ENCODE results near the gene MPL.
"Not testable (repeated sequence)": the region's sequence is repeated elsewhere in the genome, so short reads cannot be mapped to it uniquely, and the experiment has no call there.

Gene MPL

GRCh38 chr1:43382027-43382779 lies 44.6 kb downstream of the MPL start:
- DNase-seq: no peak

DNA sequence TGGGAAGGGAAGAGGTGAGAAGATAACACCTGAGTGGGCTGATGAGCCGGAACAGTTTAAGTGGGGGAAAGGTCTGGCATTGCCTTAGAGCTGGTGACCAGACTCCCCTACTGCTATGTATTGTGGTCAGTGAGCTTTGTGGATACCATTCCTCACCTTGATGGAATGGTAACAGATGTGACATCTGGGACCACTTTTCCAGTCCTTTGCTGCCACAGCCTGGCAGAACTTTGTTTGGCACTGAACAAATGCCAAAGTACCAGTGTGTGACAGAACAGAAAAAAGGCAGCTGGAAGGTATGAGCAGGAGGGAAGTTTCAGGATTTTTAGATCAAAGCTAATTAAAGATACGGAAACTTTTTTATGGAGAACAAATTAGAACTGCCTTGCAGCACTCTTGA lies 45.8 kb downstream of the MPL start:
- no peak for DNase-seq

GRCh38 chr1:43386676-43387075 lies 49.1 kb downstream of the MPL start:
- DNase-seq: no peak

- DNase-seq: no peak
Measured at GRCh38 chr1:43387976-43388599, 50.5 kb downstream of the MPL start.

DNA sequence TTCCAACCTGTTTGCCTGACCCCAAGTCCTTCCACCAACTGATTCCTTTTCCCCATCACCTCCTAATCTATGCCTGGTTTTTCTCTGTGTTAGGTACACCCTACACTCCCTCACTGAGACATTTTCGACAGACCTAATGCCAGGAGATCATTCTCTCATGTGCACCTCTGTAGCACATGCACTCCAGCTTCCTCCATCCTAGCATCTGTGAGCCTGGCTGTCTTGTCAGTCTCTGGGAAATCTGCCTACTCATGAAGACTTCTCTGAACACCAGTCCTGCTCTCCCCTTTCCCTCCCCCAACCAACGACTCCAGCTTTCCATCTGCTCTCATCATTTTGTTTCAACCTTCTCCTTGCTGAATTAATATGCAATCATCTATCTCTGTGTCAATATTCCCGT lies 51.0 kb downstream of the MPL start:
- no peak for DNase-seq

DNA sequence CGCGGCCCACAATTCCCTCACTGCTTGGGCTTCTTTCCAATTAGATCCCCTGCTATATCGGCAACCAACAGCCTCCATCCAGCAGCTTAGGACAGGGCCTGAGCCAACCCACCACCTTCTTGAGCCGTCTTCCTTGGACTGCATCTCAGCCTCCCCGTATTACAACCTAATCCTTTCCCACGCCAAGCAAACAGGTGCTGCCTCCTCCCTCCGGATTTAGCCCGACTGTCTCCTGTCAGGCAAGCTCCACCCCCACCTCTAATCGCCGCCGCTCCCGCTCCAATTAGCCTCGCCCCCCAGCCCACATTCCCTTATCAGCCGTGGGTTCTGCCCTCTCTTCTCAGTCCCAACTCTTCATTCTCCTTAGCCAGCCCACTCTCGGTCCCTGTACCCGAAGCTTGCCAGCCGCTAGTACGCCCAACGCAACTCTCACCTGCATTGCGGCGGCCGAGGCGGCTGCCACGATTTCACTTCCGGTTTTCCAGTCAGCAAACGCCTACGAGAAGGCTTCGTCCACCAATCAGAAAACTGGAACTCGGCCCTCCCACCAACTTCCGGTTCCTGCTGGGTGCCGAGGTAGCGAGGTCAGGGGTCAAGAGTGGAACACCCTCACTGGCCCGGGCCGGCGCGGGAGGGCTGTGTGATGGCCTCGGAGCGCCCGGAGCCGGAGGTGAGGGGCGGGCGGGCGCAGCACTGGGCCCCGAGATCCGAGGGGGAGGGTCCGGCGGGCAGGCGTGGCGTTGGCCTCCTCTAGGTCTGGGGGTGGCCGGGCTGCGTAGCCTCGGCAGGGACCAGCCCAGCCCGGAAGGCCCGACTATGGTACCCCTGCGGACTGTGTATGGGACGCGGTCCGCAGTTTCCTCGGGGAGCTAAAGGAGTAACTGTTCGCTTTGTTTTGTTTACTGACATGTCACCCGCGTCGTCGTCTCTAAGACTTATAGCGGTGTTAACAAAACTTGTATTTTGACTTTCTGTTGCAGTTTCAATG lies 52.0 kb downstream of the MPL start, which contains the start of the genes MED8 and SZT2:
Gene MED8 (minus strand): TSS at position 475 of the 988 bp plus-strand sequence. CDS start 36 bp downstream, at position 439.
Gene SZT2 (plus strand): TSS at position 574 of the 988 bp plus-strand sequence. CDS start 70 bp downstream, at position 644.
- peak; percentile 97 for DNase-seq

GRCh38 chr1:43392702-43393101 lies 55.1 kb downstream of the MPL start:
- DNase-seq: no peak

- no peak for DNase-seq
Measured at GRCh38 chr1:43395523-43395922, 57.9 kb downstream of the MPL start.

GRCh38 chr1:43396059-43396458 lies 58.4 kb downstream of the MPL start:
- no peak for DNase-seq

DNA sequence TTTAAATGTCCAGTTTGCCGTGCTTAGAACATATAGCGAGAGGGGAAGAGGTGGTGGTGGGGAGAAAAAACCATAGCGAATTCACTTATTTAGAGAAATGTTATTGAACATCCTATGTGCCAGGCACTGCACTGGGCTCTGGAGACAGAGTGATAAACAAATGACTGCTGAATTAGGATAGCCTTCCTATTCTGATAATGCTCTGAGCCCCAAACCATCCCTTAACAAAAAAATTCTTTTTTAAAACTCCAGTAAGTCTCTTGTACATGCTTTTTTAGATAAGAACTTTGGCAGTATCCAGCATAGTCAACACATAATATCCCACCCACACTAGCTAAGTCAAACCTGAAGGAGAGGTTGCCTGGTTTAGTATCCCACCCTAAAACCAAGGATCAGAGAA lies 60.6 kb downstream of the MPL start:
- DNase-seq: no peak

- DNase-seq: not testable (repeated sequence)
Measured at GRCh38 chr1:43400441-43400840, 62.8 kb downstream of the MPL start.

DNA sequence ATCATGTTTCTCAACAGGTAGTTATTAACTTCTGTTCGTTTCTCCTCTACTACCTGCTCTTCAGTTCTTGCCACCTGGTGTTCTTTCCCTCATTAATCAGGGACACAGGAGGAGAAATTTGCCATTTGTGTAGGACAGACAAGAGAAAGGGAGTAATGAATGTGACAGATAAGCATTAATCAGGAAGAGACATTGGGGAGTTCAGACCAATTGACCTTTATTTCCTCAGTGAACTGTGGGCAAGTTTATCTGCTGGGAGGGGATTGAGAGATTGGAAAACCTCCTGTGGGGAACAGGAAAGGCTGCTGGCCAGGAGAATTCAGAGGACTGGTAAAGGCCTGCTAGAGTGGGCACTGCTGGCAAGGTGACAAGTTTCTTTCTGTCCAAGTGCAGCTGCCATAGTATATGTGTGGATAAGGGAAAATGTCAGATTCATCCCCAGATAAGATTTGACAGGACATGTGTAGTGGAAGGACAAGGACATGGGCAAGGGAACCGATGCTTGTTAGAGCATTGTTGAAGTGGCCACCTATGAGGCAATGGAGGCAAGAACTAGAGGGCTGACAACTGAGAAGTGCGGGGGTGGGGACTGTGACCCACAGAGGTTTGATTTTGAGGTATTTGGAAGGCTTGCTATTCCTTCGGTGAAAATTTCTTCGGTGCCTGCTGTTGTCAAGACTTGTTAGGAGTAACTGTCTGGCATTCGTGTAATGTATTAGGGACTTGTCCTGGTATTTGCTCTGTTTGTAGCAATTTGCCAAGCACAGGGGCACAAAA lies 64.7 kb downstream of the MPL start:
- no peak for DNase-seq
